Vagina (tissue), 2 donors: Measurements from ENCODE around the gene SPECC1L.

ENCODE experiments used
- POLR2A ChIP-seq, 2 donors: fragments of 450-650 bp; IDR thresholded peaks; one replicate each; pipeline ENCODE4 v1.6.1; 2017; ENCODE audit warnings: antibody characterized with exemption in 2 of 2, mild to moderate bottlenecking in 2 of 2, moderate library complexity in 2 of 2
- POLR2AphosphoS5 ChIP-seq, 2 donors: sonication (generic); formaldehyde crosslinking; IDR thresholded peaks; one replicate each; pipeline ENCODE4 v1.9.0; 2017; ENCODE audit warnings: antibody characterized with exemption in 2 of 2, mild to moderate bottlenecking in 2 of 2, low read depth in 1 of 2; ENCODE audit not compliant: insufficient read depth in 1 of 2
- TF ChIP-seq, protein P1 (sequence below), 3 experiments: fragments of 450-650 bp in 2 of 3; fragments of 200-600 bp in 1 of 3; sonication (generic) in 1 of 3; IDR thresholded peaks; one replicate each; pipeline ENCODE4 v1.5.1; 2017 to 2019; ENCODE audit warnings: antibody characterized with exemption in 3 of 3, mild to moderate bottlenecking in 2 of 3, moderate library complexity in 2 of 3

GRCh38 chr22:24393848-24394247 is 123.2 kb downstream of the SPECC1L start:
- TF ChIP-seq POLR2AphosphoS5 (IDR thresholded peaks at IDR 0.05; ENCODE audit: insufficient read depth in 1 of 2, low read depth in 1 of 2), result no peak
- TF ChIP-seq, protein P1, sequence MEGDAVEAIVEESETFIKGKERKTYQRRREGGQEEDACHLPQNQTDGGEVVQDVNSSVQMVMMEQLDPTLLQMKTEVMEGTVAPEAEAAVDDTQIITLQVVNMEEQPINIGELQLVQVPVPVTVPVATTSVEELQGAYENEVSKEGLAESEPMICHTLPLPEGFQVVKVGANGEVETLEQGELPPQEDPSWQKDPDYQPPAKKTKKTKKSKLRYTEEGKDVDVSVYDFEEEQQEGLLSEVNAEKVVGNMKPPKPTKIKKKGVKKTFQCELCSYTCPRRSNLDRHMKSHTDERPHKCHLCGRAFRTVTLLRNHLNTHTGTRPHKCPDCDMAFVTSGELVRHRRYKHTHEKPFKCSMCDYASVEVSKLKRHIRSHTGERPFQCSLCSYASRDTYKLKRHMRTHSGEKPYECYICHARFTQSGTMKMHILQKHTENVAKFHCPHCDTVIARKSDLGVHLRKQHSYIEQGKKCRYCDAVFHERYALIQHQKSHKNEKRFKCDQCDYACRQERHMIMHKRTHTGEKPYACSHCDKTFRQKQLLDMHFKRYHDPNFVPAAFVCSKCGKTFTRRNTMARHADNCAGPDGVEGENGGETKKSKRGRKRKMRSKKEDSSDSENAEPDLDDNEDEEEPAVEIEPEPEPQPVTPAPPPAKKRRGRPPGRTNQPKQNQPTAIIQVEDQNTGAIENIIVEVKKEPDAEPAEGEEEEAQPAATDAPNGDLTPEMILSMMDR (IDR thresholded peaks at IDR 0.05), result no peak
- no peak for TF ChIP-seq POLR2A (IDR thresholded peaks at IDR 0.05)
